Astrocyte (in vitro differentiated cells and primary cell): ENCODE measurements around the gene OTOGL.

ENCODE experiments used
- CTCF ChIP-seq: IDR thresholded peaks from 2 replicates; pipeline ENCODE4 v1.5.1; 2011; ENCODE audit warnings: low read depth, mild to moderate bottlenecking, inconsistent platforms, low read length, moderate library complexity; ENCODE audit not compliant: insufficient read depth
- EZH2 ChIP-seq: IDR thresholded peaks from 2 replicates; pipeline ENCODE4 v1.6.1; 2012; ENCODE audit warnings: mild to moderate bottlenecking, low read length, inconsistent platforms; ENCODE audit not compliant: insufficient read depth

- TF ChIP-seq CTCF (no peak), EZH2 (no peak)
These were observed 106.6 kb downstream of the OTOGL start for GRCh38 chr12:80205960-80206359.
